ENCODE results near the gene TOR1AIP1. TPM values are rescaled to one million over a fixed set of nuclear protein-coding genes. Genes with fewer than 3 reads are reported as not detected.

Gene TOR1AIP1
- total RNA-seq, 1 experiment from 2014 or later, result 23.5 TPM

- Histone ChIP-seq H3K27me3 (ENCODE audit: insufficient read depth, low read depth) (no peaks in the 10 kb centered on the region), H3F3A (ENCODE audit: insufficient read depth, low read depth) (0 out of 2 replicates have a peak, but pooled peaks cover 5% of the 10 kb centered on the region), H3K9me2 (ENCODE audit: insufficient read depth) (no peaks in the 10 kb centered on the region), H3K4me1 (replicated peaks; ENCODE audit: insufficient read depth) (no peaks in the 10 kb centered on the region), H4K20me1 (ENCODE audit: insufficient read depth) (peaks cover 78% of the 10 kb centered on the region), H2AFZ (no peak overlapping the region), H3K9me3 (ENCODE audit: insufficient read depth, low read depth) (no peaks in the 10 kb centered on the region), H3K79me2 (ENCODE audit: low read depth) (peaks cover 68% of the 10 kb centered on the region), H3K4me2 (no peak overlapping the region), H3K4me3 (no peak overlapping the region), H3K36me3 (ENCODE audit: low read depth) (peaks cover 68% of the 10 kb centered on the region), H3K27ac (no peak overlapping the region)
- ChIA-PET CTCF (no interaction called here), POLR2A (ENCODE audit: unreplicated experiment) (no interaction called here)
- intact Hi-C loops (cut with micrococcal nuclease; ENCODE audit: unreplicated experiment), result loop anchor here (1.0 to 10.0 kb wide), 2 partner anchors 168 to 313 kb away; no protein-coding TSS in a partner anchor
- TF ChIP-seq CTCF (conservative IDR thresholded peaks at IDR 0.05) (no peak), EZH2 (IDR thresholded peaks at IDR 0.05; ENCODE audit: low read depth) (no peak)
- BruUV-seq (replicated peaks), result no TSS peak
- DNase-seq, result no peak
These were observed 15.5 kb upstream of the TOR1AIP1 start for GRCh38 chr1:179866616-179867015.

GRCh38 chr1:179867493-179868330, 14.4 kb upstream of the TOR1AIP1 start:
- Histone ChIP-seq H3F3A (ENCODE audit: insufficient read depth, low read depth) (no peaks in the 10 kb centered on the region; the same call in 1 of the 2 replicates), H3K4me2 (no peak overlapping the region), H3K79me2 (ENCODE audit: low read depth) (peaks cover 75% of the 10 kb centered on the region), H4K20me1 (ENCODE audit: insufficient read depth) (peaks cover 81% of the 10 kb centered on the region), H2AFZ (no peak overlapping the region), H3K9me3 (ENCODE audit: insufficient read depth, low read depth) (no peaks in the 10 kb centered on the region), H3K4me1 (replicated peaks; ENCODE audit: insufficient read depth) (no peaks in the 10 kb centered on the region), H3K9me2 (ENCODE audit: insufficient read depth) (no peaks in the 10 kb centered on the region), H3K27ac (no peak overlapping the region), H3K4me3 (no peak overlapping the region), H3K36me3 (ENCODE audit: low read depth) (peaks cover 65% of the 10 kb centered on the region), H3K27me3 (ENCODE audit: insufficient read depth, low read depth) (no peaks in the 10 kb centered on the region)
- TF ChIP-seq CTCF (conservative IDR thresholded peaks at IDR 0.05), result peak; percentile 78
- TF ChIP-seq EZH2 (IDR thresholded peaks at IDR 0.05; ENCODE audit: low read depth), result no peak
- DNase-seq, result peak in 1 of 2 experiments; percentile 24
- POLR2A ChIA-PET (ENCODE audit: unreplicated experiment), result interaction anchor here (0.6 to 0.7 kb wide), 2 partner anchors 15 to 70 kb away, joined by 6 to 10 read pairs; partner anchors contain the start of gene TOR1AIP1
- no TSS peak for BruUV-seq (replicated peaks)
- CTCF ChIA-PET, result interaction anchor here (0.7 to 0.8 kb wide), 2 partner anchors 10 to 311 kb away, joined by 3 read pairs; partner anchors contain the start of gene TOR1AIP2
- intact Hi-C loops (cut with micrococcal nuclease; ENCODE audit: unreplicated experiment), result loop anchor here (1.0 to 10.0 kb wide), 2 partner anchors 167 to 312 kb away; no protein-coding TSS in a partner anchor

- no TSS peak for BruUV-seq (replicated peaks)
- H3K4me3 ChIP-seq, result no peak overlapping the region
- H3K27me3 ChIP-seq (ENCODE audit: insufficient read depth, low read depth), result no peaks in the 10 kb centered on the region
- H3K4me2 ChIP-seq, result no peak overlapping the region
- no peak for DNase-seq
- peaks cover 75% of the 10 kb centered on the region for H3K36me3 ChIP-seq (ENCODE audit: low read depth)
- H3K9me2 ChIP-seq (ENCODE audit: insufficient read depth), result no peaks in the 10 kb centered on the region
- H3K79me2 ChIP-seq (ENCODE audit: low read depth), result peaks cover 92% of the 10 kb centered on the region
- peaks cover 6% of the 10 kb centered on the region for H3F3A ChIP-seq (ENCODE audit: insufficient read depth, low read depth)
- no peak overlapping the region for H3K27ac ChIP-seq
- CTCF ChIA-PET, result no interaction called here
- H3K4me1 ChIP-seq (replicated peaks; ENCODE audit: insufficient read depth), result peaks cover 15% of the 10 kb centered on the region
- POLR2A ChIA-PET (ENCODE audit: unreplicated experiment), result no interaction called here
- intact Hi-C loops (cut with micrococcal nuclease; ENCODE audit: unreplicated experiment), result no loop called here
- peaks cover 98% of the 10 kb centered on the region for H4K20me1 ChIP-seq (ENCODE audit: insufficient read depth)
- no peaks in the 10 kb centered on the region for H3K9me3 ChIP-seq (ENCODE audit: insufficient read depth, low read depth)
- H2AFZ ChIP-seq, result no peak overlapping the region
- TF ChIP-seq EZH2 (IDR thresholded peaks at IDR 0.05; ENCODE audit: low read depth) (no peak), CTCF (conservative IDR thresholded peaks at IDR 0.05) (no peak)
These were observed 11.2 kb upstream of the TOR1AIP1 start for GRCh38 chr1:179870870-179871269.
